Measurements from ENCODE around the gene VSTM4.
A peak's percentile ranks its signal among the peaks of the same experiment; 100 is the strongest.

Gene VSTM4

DNA sequence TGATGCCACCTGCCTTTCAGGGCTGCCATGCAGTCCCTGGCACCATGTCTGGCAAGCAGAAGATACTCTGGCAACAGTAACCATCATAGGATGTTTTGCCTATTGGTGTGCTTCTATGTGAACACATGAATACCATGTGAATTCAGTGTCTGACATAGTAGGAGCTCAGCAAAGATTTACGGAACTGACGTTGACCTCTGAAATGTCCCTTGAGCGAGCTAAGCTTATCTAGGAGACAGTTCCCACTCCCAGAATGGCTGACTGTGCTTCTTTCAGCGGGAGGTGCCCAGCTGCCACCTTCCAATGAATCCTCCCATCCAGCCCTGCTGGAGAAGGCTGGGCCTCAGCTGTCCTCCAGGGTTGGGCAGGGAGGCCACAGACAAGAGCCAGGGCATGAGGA, 104.5 kb downstream of the VSTM4 start:
- no peak overlapping the region for H3K27ac Mint-ChIP-seq
- TF ChIP-seq, protein P1, sequence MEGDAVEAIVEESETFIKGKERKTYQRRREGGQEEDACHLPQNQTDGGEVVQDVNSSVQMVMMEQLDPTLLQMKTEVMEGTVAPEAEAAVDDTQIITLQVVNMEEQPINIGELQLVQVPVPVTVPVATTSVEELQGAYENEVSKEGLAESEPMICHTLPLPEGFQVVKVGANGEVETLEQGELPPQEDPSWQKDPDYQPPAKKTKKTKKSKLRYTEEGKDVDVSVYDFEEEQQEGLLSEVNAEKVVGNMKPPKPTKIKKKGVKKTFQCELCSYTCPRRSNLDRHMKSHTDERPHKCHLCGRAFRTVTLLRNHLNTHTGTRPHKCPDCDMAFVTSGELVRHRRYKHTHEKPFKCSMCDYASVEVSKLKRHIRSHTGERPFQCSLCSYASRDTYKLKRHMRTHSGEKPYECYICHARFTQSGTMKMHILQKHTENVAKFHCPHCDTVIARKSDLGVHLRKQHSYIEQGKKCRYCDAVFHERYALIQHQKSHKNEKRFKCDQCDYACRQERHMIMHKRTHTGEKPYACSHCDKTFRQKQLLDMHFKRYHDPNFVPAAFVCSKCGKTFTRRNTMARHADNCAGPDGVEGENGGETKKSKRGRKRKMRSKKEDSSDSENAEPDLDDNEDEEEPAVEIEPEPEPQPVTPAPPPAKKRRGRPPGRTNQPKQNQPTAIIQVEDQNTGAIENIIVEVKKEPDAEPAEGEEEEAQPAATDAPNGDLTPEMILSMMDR (IDR thresholded peaks at IDR 0.05) = no peak
- no peaks in the 10 kb centered on the region for H3K36me3 Mint-ChIP-seq (ENCODE audit: low read depth)
- peaks cover 58% of the 10 kb centered on the region for H3K4me1 Mint-ChIP-seq
- H3K27me3 Mint-ChIP-seq (ENCODE audit: low read depth, poor library complexity) = peaks cover 34% of the 10 kb centered on the region
- no peak for DNase-seq
- no peak overlapping the region for H3K4me3 Mint-ChIP-seq
- no peaks in the 10 kb centered on the region for H3K9me3 Mint-ChIP-seq

DNA sequence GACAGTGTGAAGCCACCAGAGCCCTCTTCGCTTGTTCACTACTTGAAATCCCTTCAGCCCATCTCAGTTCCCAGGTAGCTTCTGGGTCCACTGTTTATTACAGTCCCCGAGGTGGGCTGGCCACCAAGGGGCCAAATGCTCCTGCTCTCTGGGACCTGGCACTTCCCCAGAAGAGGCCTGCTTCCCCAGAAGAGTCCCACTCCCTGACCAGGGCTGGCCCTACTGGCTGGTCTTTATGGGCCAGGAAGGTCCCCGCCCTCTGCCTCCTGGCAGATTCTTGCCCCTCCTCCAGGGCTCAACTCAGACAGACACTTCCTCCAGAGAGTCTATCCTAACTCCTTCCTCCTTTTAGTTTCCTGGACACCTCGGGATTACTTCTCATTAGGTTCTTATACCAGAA, 105.0 kb downstream of the VSTM4 start:
- no peak for DNase-seq
- H3K27ac Mint-ChIP-seq = no peak overlapping the region

DNA sequence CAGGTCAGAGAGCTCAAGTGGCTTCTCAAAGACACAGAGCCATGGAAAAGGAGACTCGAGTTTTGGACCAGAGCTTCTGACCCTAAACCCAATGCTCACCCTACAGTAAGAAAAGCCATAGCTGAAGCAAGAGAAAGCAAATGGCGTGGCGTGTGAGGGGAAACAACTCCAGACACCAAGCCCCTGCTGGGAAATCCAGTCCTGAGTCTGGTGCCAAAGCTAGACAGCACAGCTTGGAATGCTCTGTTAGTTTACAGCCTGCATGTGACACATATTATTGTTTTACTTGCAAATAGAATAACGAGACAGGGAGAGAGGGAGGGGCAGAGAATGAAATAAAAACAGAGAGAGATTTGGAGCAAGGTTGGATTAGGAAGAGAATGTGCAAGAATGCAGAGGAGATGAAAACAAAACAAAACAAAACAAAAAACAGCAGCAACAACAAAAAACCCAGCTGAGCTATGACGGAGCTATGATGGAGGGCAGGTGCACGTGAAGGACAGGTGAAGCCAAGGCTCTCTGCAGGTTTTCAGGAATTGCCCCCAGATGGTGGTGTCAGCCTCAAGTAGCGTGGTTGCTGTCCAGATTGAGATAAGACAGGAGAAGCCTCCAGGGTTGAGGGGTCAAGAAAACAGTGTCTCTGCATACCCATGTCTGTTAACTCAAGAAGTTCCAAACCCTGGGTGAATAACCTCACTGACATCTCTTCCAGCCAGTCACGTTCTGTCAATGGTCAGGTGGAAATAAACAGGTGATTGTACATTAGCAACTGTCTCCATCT, 105.9 kb downstream of the VSTM4 start:
- Mint-ChIP-seq H3K4me1 (peaks cover 53% of the 10 kb centered on the region), H3K27me3 (ENCODE audit: low read depth, poor library complexity) (peaks cover 26% of the 10 kb centered on the region), H3K36me3 (ENCODE audit: low read depth) (no peaks in the 10 kb centered on the region), H3K9me3 (peaks cover 10% of the 10 kb centered on the region), H3K4me3 (no peak overlapping the region), H3K27ac (no peak overlapping the region)
- no peak for DNase-seq
- TF ChIP-seq, protein P1 (IDR thresholded peaks at IDR 0.05) = no peak

More for the DNA sequence above, 105.0 kb downstream of the VSTM4 start:
- Mint-ChIP-seq H3K36me3 (ENCODE audit: low read depth) (no peaks in the 10 kb centered on the region), H3K9me3 (peaks cover 3% of the 10 kb centered on the region), H3K4me3 (no peak overlapping the region), H3K27me3 (ENCODE audit: low read depth, poor library complexity) (peaks cover 30% of the 10 kb centered on the region), H3K4me1 (peaks cover 58% of the 10 kb centered on the region)
- TF ChIP-seq, protein P1 (IDR thresholded peaks at IDR 0.05) = no peak

DNA sequence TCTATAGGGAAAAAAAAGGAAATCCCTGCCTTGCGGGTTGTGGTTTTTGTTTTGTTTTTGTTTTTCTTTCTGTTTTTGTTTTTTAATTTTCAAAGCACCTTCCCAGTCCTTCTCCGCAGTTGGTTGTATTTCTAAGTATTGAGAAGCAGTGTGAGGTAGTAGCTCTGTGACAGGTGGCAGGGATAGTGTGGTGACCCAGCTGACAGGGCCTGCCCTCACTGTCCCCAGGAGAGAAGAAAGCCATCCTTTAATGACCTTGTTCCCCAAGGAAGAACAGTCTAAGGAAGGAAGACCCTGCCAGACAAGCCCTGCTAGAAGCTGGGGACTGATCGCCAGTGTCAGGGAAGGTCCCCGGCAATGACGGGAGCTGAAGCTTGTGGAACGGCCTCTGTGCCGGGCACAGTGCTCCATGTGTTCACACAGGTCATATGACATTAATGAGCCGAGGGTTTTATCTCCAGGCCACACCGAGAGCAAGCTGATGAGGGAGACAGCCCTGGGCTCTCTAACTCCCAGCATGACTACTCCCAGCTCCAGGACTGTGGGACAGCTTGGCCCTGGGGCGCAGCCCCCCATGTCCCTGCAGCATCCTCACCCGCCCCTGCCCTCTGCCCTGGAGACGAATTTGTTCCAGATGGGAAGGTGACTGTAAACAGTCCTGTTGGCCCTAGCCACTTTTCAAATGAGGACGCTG, 106.7 kb downstream of the VSTM4 start:
- Mint-ChIP-seq H3K4me3 (no peak overlapping the region), H3K4me1 (peaks cover 45% of the 10 kb centered on the region), H3K9me3 (peaks cover 10% of the 10 kb centered on the region), H3K36me3 (ENCODE audit: low read depth) (no peaks in the 10 kb centered on the region), H3K27me3 (ENCODE audit: low read depth, poor library complexity) (peaks cover 23% of the 10 kb centered on the region), H3K27ac (peak overlapping the region; percentile 81)
- DNase-seq = no peak
- TF ChIP-seq, protein P1 (IDR thresholded peaks at IDR 0.05) = no peak

DNA sequence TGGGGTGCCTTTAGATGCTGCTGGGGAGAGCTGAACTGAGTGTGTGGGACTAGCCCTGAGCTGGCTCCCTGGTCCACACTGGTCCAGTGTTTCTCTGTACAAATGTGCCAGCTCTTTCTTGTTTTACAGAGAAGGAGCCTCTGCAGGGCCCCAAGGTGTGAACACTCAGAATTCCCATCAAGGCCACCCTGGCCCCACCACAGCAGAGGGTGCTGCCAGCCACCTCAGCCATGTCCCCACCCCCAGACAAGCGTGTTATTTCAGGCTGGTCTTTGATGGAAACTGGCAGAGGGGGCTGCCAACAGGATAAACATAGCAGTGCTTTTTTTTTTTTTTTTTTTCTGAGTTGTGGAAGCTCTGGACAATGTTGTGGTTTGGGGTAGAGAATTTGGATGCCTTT, 107.2 kb downstream of the VSTM4 start:
- H3K9me3 Mint-ChIP-seq = peaks cover 10% of the 10 kb centered on the region

More for the DNA sequence above, 107.2 kb downstream of the VSTM4 start:
- no peak overlapping the region for H3K4me3 Mint-ChIP-seq
- peaks cover 17% of the 10 kb centered on the region for H3K27me3 Mint-ChIP-seq (ENCODE audit: low read depth, poor library complexity)
- TF ChIP-seq, protein P1 (IDR thresholded peaks at IDR 0.05) = no peak
- no peak for DNase-seq
- H3K4me1 Mint-ChIP-seq = peaks cover 41% of the 10 kb centered on the region
- no peaks in the 10 kb centered on the region for H3K36me3 Mint-ChIP-seq (ENCODE audit: low read depth)
- no peak overlapping the region for H3K27ac Mint-ChIP-seq

Data from nephron progenitor cell (in vitro differentiated cells).